Left lung (tissue), 10 donors: ENCODE data around the gene TMEM255B. TPM values are rescaled to one million over a fixed set of nuclear protein-coding genes. Genes with fewer than 3 reads are reported as not detected.

Experiments
- ATAC-seq: fragments of 200-7000 bp; cut with Tn5 transposase; one replicate; pipeline ENCODE4 v1.9.1; 2020; ENCODE audit warnings: moderate library complexity
- DNase-seq, 4 donors: peaks; one replicate each; pipeline ENCODE4 v3.0.0-alpha.2; 2013 to 2020
- H3K27ac ChIP-seq, 2 donors: fragments of 200-600 bp; sonication (generic) in 1 of 2; one replicate each; pipeline versions ENCODE4 v1.5.0 to v1.8.0; 2020 to 2021
- H3K27me3 ChIP-seq, 2 donors: fragments of 200-600 bp; sonication (generic) in 1 of 2; one replicate each; pipeline versions ENCODE4 v1.5.0 to v1.8.0; 2020 to 2021
- H3K36me3 ChIP-seq, 2 donors: fragments of 200-600 bp; sonication (generic) in 1 of 2; one replicate each; pipeline versions ENCODE4 v1.5.0 to v1.8.0; 2020 to 2021
- H3K4me1 ChIP-seq, 2 donors: fragments of 200-600 bp; one replicate each; pipeline ENCODE4 v1.8.0; 2021
- H3K4me3 ChIP-seq, 2 donors: fragments of 200-600 bp; sonication (generic) in 1 of 2; one replicate each; pipeline versions ENCODE4 v1.5.0 to v1.8.0; 2020 to 2021; ENCODE audit warnings: mild to moderate bottlenecking in 1 of 2
- H3K9me3 ChIP-seq, 2 donors: fragments of 200-600 bp; sonication (generic) in 1 of 2; one replicate each; pipeline versions ENCODE4 v1.5.0 to v1.8.0; 2020 to 2021
- CTCF ChIP-seq, 2 donors: fragments of 200-600 bp; sonication (generic) in 1 of 2; IDR thresholded peaks; one replicate each; pipeline versions ENCODE4 v1.5.0 to v1.8.0; 2021; ENCODE audit warnings: antibody characterized with exemption in 2 of 2
- intact Hi-C, 2 donors: fragments of 100-400 bp; cut with DNase I; formaldehyde crosslinking; loops; one replicate each; pipeline versions ENCODE4 v1.11.2 to v1.14.2; 2022
- polyA plus RNA-seq, 6 donors: library from polyadenylated mRNA; unstranded; fragments of 120-200 nt; gene quantifications; one replicate each; pipeline ENCODE4 v1.2.1, GENCODE V29; 2013; ENCODE audit not compliant: insufficient read length in 6 of 6
- total RNA-seq, 2 donors: library from RNA; stranded (reverse); fragmentation: NEBNext Ultra II Directional; extraction: Animal tissue kit (Norgen Biotek cat#: 25700); gene quantifications; one replicate each; pipeline ENCODE4 v1.2.1, GENCODE V29; 2021
- donor health status: DM: no; HTN: yes; CAD: no.
- donor health status: DM: no; HTN: no; CAD: no.

Gene TMEM255B
- total and polyA plus RNA-seq, 8 donors, result 10.4 to 30.7 (median 15.7) TPM

DNA sequence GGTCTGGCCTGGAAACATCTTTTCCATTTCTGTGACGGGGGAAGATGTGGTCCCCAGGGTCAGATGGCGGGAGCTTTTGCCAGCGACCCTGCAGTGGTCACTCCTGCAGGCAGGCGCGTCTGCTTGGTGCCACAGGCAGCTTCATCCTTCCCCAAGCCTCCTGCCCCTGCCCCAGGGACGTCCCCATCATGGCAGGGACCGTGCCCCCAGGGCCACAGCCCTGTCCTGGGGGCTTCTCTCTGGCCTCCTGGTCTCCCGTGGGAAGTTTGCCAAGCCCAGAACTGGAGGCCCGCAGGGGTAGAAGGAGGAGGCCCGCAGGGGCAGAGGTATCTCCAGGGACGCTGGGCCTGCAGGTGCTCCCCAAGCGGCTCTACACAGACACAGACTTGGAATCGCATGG lies 47.5 kb downstream of the TMEM255B start:
- no peaks in the 10 kb centered on the region for H3K27me3 ChIP-seq
- ATAC-seq (no peak), DNase-seq (peak in 1 of 4 donors; percentile 58)
- no peak for TF ChIP-seq CTCF (IDR thresholded peaks at IDR 0.05)
- H3K4me1 ChIP-seq, result peaks cover 0 to 6% of the 10 kb centered on the region in 2 donors
- H3K4me3 ChIP-seq, result no peak overlapping the region
- H3K9me3 ChIP-seq, result peaks cover 0 to 26% of the 10 kb centered on the region in 2 donors
- no peak overlapping the region for H3K27ac ChIP-seq
- intact Hi-C loops, result loop anchor here in 1 of 2 donors (10.0 kb wide), 1 partner anchor 128 kb away; no protein-coding TSS in a partner anchor
- H3K36me3 ChIP-seq, result no peaks in the 10 kb centered on the region

- intact Hi-C loops, result loop anchor here in 1 of 2 donors (10.0 kb wide), 1 partner anchor 127 kb away; no protein-coding TSS in a partner anchor
Observed at GRCh38 chr13:113808058-113808834, 49.2 kb downstream of the TMEM255B start.

GRCh38 chr13:113809934-113810333 lies 50.9 kb downstream of the TMEM255B start:
- Histone ChIP-seq H3K9me3 (peaks cover 0 to 26% of the 10 kb centered on the region in 2 donors), H3K27me3 (no peaks in the 10 kb centered on the region), H3K4me1 (peaks cover 13 to 14% of the 10 kb centered on the region in 2 donors), H3K36me3 (no peaks in the 10 kb centered on the region), H3K27ac (no peak overlapping the region), H3K4me3 (no peak overlapping the region)
- intact Hi-C loops, result loop anchor here in 1 of 2 donors (10.0 kb wide), 1 partner anchor 125 kb away; no protein-coding TSS in a partner anchor
- DNase-seq, result peak in 1 of 4 donors; percentile 15
- no peak for ATAC-seq
- TF ChIP-seq CTCF (IDR thresholded peaks at IDR 0.05), result no peak

More at GRCh38 chr13:113808058-113808834, 49.2 kb downstream of the TMEM255B start:
- ATAC-seq (no peak), DNase-seq (peak in 1 of 4 donors; percentile 10)
- H3K4me3 ChIP-seq, result no peak overlapping the region
- no peak overlapping the region for H3K27ac ChIP-seq
- peaks cover under 1 to 3% of the 10 kb centered on the region in 2 donors for H3K4me1 ChIP-seq
- TF ChIP-seq CTCF (IDR thresholded peaks at IDR 0.05), result no peak
- no peaks in the 10 kb centered on the region for H3K27me3 ChIP-seq
- peaks cover 0 to 26% of the 10 kb centered on the region in 2 donors for H3K9me3 ChIP-seq
- no peaks in the 10 kb centered on the region for H3K36me3 ChIP-seq

DNA sequence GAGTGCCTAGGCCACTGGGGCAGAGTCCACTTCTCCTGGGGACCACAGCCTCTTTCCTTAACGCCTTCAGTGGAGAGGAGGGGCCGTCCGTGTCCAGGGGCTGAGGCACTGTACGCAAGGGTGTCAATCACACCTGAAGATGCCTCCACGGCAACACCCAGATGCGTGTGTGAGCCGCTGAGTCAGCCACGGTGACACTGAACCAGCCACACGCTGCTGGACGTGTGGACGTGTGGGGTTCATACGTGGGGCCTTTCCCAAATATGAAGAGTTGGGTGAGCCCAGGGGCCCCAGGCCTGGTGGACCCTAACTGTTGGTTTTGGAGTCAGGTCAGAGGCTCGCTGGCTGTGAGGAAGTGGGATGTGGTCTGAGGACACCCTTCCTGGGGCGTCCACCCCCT lies 51.6 kb downstream of the TMEM255B start:
- H3K4me1 ChIP-seq, result peaks cover 14 to 20% of the 10 kb centered on the region in 2 donors
- DNase-seq (peak in 1 of 4 donors; percentile 59), ATAC-seq (no peak)
- no peak for TF ChIP-seq CTCF (IDR thresholded peaks at IDR 0.05)
- H3K9me3 ChIP-seq, result peaks cover 0 to 26% of the 10 kb centered on the region in 2 donors
- no peaks in the 10 kb centered on the region for H3K36me3 ChIP-seq
- no peak overlapping the region for H3K27ac ChIP-seq
- H3K4me3 ChIP-seq, result no peak overlapping the region
- intact Hi-C loops, result no loop called here
- no peaks in the 10 kb centered on the region for H3K27me3 ChIP-seq
